Inferior parietal cortex (tissue), 1 donor: ENCODE results near the gene PPT2.
A peak's percentile ranks its signal among the peaks of the same experiment; 100 is the strongest.
"Not testable (repeated sequence)": the region's sequence is repeated elsewhere in the genome, so short reads cannot be mapped to it uniquely, and the experiment has no call there.

Experiments
- DNase-seq: peaks from one replicate; pipeline ENCODE4 v3.0.0-alpha.2; 2016; ENCODE audit errors: extremely low spot score

PPT2 gene

DNA sequence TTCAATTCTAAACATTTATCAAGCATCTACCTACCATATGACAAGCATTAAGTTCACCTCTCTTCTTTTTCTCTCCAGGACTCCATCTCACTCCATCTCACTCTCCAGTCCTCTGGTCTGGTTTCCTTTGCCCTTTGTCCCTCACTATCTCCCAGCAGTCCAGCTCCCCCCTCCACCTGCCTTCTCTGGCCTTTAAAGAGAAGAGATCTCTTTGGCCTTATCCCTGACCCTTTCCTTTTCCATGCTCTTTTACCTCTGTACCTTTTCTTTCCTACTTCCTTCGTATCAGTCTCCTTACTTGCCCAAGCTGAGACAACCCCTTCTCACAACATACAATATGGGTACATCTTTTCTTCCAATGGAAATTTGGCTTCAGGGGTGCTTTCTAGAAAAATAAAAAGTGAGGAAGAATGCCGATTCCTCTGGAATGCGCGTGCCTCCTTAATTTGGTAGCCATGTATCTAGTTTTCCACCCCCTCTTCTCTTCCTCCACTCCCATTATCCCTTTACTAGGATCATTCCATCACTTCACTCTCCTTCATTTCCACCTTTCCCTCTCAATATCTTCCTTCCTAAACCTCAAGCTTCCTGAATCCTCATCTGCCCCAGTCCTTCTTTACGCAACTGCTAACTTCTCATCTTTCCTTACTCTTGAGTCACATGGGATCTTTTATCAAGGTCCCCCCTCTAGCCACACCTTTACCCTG is 22.7 kb downstream of the PPT2 start:
- peak; percentile 41 for DNase-seq

DNA sequence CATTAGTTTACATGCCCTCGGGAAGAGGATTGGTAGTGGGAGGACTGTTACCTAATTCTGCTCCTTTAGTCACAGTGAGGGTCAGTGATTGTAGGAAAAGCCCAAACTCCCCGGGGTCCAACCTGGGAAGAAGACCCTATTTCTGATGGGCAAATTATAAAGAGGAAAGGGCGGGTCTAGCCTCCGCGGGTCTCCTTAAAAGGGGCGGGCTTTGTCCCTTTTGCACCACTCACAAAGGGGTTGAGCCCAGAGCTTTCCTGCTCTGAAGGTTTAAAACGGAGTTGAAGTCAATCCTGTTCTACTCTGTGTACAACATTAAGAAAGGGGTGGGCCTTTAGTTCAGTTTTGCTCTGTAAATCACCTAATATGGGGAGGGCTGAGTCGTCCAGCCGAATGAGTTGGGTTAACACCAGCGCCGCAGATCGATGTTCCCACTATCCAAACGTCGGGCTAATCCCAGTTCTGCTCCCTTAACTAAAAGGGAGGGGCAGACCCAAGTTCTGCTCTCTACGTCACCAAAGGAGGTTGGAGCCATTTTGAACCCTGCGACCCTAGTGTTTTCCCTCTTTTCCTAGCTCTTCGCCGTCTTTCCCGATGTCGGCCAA is 23.3 kb downstream of the PPT2 start:
- no peak for DNase-seq

DNA sequence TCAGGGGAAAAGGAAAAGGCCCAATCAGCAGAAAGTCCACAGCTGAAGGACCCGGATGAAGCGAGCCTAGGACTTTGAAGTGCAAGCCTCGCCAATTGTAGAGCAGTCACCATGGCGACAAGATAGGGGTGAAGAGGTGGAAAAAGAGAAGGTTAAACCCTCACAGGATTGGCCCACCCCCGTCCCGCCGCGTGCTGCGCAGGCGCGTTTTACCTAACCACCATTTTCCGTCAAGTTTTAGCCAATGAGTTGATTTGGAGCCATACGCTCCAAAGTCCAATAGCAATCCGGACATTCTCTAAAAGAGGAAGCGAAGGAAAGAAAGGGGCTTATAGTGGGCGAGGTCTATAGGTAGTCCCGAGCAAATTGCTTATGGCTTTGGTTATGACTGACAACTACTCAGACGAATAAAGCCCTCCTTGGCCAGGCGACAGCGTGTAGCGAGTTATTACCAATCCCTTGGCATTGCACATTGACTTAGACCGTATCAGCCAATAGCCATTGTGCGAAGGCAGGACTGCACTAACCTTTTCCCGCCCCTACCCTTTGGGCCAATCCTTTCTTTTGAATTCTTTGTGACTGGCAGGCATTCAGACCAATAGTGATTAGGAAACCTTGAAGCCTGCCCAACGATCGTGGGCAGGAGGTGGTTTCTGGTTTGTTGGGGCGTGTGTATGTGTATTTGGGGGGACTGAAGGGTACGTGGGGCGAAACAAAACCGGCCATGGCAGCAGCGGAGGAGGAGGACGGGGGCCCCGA is 24.0 kb downstream of the PPT2 start, which contains the start of gene RNF5:
TSS of gene RNF5 (plus strand) at position 618 of the 759 bp plus-strand sequence. CDS start at position 725, 107 bp downstream.
- DNase-seq, result peak; percentile 100

DNA sequence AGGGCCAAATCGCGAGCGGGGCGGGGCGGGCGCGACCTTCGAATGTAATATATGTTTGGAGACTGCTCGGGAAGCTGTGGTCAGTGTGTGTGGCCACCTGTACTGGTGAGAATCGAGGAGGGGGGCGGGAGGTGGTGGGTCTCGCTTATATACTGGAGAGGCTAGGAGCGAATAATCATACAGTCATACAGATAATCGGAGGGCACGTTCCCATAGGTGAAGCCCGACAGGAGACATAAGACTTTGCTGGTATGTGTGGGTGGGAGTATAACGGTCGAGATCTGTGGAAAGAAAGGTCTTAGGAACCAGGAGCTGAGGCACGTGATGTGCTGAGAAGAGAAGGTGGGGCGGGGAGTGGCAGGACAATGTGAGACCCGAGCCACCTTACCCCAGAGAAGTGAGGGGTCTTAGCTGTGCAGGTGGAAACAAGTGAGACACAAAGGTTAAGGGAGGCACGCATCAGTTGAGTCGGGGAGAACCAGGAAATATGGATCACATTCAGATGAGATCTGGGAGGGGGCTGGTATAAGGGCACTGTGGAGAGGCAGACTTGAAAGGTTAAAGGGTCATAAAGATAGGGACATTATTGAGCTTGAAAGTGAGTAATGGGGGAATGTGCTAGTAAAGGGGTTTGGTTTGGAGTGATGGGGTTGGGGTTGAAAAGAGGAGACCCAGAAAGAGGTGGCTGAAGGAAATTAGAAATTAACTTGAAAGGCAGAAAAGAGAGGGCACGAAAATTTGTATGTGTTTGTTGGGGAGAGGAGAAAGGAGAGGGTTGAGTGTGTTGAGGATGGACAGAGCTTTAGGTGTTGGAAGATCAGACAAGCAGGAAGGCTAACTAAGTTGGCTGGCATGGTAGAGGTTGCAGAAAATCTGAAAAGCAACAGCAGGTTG is 24.9 kb downstream of the PPT2 start:
- DNase-seq, result no peak

DNA sequence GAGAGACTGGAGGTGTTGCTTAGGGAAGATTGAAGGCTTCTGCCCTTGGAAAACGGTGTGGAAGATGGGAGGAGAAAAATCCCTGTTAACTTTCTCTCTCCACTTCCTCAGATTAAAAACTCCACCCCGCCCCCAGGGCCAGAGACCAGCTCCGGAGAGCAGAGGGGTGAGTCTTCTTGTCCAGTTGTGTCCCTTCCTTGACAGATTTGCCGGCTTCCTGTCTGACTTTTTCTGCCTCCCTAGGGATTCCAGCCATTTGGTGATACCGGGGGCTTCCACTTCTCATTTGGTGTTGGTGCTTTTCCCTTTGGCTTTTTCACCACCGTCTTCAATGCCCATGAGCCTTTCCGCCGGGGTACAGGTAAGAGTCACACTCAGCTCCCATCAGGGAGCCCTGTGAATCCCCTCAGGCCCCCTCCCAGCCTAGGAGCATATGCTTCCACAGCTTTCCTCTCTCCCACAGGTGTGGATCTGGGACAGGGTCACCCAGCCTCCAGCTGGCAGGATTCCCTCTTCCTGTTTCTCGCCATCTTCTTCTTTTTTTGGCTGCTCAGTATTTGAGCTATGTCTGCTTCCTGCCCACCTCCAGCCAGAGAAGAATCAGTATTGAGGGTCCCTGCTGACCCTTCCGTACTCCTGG is 25.9 kb downstream of the PPT2 start:
- DNase-seq, result no peak

DNA sequence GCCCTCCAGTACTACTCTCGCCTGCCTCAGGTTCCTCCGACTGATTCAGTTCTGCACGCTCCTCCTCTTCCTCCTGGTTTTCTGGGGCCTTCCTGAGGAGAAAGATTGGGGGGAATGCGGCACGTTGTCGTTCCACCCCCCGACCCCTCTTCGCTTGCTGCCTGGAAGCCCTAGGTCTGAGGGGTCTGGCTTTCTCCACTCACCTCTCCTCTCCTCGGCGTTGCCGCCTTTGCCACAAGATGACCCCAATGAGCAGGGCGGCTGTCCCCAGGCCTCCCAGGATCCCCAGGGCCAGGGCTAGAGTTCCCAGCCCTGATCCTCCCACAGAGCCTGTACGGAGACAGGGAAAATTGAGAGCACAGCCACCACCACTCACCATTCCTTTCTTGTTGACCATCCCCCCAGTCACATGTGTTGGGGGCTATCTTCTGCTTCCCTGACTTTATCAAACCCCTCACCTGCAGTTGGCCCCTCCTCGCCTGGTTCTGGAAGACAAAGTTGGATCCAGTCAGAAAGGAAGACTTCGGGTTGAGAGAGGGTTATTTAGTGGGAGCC is 27.3 kb downstream of the PPT2 start:
- no peak for DNase-seq

DNA sequence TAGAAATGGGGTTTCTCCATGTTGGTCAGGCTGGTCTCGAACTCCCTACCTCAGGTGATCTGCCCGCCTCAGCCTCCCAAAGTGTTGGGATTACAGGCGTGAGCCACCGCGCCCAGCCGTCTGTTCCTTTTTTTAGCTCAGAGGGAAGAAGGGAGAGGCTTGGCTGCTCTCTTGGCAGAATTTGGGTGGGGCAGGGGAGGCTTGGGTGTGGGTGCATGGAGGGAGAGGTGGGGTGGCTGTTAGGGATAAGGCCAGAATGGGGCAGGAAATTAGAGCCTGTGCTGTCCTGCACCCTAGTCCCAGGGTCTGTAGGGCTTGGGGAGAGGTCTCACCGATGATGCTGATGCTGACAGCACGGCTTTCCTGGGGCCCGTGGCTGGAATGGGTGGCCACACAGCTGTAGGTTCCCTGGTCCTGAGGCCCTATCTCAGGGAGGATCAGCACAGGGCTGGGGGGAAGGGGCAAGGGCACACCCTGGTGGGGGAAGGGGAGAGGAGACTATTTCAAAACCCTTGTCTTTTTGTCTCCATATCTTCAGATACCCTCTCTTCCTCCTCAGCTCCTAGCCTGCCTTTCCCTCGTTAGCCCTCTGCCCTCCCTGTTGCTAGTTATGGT is 28.1 kb downstream of the PPT2 start:
- no peak for DNase-seq

DNA sequence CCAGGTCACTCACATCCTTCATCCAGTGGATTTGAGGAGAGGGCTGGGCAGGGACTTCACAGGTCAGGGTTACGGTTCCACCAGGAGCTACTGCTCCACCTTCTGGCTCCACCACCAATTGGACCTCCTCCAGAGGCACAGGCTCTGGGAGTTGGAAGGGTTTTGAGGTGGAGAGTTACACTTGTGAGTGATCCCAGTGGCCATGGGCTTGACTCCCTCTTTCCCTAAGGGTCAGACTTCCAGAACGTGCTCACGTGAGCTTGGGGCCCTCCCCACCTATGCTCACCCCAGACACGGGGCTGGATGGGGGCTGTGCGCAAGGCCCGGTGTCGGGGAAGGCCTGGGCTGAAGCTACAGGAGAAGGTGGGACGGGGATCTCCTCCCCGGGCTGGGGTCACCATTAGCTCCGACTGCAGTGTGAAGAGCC is 28.6 kb downstream of the PPT2 start:
- DNase-seq, result no peak

DNA sequence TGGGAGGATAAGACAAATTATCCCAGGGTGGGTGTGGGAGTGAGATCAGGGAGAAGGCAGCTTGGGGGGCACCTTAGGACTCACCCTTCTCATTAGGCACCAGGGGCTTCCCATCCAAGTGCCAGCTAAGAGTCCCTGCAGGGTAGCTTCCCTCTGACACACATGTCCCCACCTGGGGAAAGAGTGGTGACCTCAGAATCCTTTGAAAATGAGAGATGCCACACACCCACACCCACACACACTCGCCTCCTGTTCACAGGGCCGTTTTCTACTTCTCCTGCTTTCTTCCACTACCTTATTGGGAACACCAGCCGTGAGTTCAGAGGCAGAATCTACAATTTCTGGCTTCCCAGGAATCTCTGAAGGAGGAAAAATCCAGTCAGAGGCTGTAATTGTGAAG is 29.1 kb downstream of the PPT2 start:
- no peak for DNase-seq

DNA sequence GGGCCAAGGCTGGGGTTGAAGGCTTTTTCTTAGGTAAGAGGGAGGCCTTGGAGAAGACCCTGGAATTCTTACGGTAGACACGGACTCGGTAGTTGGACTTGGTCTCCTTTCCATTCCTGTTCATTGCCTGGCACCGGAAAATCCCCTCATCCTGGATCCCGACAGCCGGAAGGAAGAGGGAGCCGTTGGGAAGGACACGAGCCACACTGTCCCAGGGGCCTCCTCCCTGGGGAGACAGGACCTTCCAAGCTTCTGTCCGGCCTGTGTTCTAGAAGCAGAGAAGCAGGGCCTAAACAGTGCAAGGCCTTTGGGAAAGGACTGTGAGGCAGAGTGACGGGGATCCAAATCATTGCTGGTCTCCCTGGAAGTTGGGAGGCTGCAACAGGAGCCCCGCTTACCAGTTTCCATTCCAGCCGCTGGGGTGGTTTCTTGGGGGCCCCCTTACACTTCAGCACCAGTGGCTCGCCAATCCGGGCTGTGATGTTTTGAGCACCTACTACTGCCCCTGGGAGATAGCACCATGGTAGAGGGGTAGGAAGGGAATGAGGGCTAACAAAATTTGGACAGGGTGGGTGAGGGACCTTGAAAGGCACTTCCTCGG is 29.6 kb downstream of the PPT2 start:
- no peak for DNase-seq

DNA sequence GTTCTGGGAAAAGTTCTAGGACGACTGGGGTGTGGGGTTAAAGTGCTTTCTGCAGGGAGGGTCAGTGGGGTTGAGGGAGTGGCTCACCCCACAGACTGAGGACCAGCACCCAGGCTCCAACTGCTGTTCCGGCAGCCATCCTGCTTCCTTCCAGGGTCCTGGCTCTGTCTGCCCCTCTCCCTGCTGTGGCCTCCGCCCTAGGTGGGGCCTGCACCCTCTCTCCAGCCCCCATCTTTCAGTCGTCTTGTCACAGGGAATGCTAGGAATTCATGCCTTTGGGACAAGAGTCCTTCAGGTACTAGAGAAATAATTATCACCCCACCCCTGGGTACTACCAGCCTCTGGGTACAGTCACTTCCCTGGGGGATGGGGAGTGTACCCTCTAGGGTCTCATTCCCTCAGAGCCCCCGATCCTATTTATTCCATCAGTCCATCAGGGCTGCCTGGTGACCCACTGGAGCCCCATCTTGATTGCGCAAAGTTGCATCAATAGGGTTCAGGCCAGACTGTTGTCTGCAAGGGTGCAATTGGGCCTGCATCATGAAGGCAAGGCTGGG is 30.2 kb downstream of the PPT2 start, which contains the start of gene AGER:
TSS of gene AGER (minus strand) at position 170 of the 557 bp plus-strand sequence. CDS start at position 139, 31 bp downstream.
- DNase-seq, result no peak

DNA sequence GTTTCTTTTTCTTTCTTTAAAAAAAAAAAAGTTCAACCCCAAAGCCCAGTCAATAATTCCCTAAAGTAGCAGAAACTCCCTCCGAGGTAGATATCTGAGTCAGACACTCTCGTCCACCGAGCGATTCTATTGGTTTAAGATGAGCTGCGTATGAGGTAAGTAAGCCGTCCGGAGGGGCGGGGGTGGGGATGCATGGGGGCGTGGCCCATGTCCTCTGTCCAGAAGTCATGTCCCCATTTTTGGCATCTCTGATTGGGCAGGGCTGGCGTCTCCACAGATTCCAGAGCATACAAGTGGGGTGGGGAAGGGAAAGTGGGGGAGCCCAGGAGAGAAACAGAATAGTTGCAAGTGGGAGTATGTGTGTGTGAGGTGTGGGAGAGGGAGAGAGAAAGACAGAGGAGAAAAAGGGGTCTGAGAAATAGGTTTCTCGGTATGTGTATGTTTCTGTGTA is 31.8 kb downstream of the PPT2 start:
- DNase-seq, result not testable (repeated sequence)

DNA sequence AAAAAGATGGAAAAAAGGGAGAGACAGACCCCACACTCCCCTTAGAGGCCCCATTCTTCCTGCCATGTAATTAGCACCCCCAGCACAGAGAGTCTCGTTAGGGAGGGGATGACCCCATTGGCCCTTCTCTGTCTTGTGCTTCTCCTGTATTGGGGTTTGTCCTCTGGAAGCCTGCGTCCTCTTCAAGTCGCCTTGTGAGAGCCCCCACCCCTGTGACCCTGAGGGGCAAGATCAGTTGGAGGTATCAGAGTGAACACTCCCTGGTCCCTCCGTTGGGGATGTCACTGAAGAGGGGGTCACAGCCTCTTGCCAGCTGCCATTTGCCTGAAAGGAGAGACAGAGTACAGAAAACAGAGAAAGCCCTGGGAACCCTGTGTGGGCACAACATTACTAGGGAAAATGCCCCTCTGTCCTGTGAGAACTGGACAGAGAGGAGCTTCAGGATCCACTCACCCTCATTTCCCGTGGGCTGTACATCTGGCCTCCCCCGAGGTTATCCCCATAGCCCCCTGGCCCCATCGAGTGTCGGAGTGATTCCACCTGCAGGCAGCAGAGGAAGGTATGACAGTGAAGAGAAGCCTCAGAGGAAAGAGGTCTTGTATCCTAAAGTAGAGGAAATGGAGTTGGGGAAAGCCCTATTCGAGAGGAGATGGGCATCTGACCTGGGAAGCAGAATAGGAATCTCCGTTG is 32.4 kb downstream of the PPT2 start:
- DNase-seq, result not testable (repeated sequence)

DNA sequence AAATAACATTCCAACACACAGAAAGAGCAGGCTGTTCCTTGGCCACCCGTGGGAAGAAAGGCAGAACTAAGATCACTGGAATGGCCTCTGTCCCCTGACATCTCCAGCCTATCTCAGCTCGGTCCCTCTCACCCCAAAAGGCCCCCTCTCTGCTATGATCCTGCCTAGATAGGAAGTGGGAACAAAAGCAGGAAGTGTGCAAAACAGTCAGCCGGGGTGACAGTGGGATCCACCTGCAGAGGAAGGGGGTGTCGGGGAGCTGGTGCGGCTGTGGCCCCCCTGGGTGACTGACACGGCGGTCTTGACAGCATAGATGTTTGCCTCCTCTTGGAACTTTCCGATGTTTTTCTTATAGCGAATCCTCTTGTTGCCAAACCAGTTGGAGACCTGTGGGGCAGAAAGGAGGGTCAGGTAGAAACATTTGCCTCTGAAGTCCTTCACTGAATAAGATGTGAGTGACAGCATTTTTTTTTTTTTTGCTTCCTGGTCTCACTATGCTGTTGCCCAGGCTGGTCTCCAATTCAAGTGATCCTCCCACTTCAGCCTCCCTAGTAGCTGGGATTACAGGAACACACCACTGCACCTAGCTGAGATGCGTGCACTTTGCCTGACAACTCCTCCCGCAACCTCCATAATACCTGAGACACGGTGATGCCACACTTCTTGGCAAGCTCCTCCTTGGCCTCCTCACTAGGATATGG is 33.2 kb downstream of the PPT2 start:
- DNase-seq, result no peak

DNA sequence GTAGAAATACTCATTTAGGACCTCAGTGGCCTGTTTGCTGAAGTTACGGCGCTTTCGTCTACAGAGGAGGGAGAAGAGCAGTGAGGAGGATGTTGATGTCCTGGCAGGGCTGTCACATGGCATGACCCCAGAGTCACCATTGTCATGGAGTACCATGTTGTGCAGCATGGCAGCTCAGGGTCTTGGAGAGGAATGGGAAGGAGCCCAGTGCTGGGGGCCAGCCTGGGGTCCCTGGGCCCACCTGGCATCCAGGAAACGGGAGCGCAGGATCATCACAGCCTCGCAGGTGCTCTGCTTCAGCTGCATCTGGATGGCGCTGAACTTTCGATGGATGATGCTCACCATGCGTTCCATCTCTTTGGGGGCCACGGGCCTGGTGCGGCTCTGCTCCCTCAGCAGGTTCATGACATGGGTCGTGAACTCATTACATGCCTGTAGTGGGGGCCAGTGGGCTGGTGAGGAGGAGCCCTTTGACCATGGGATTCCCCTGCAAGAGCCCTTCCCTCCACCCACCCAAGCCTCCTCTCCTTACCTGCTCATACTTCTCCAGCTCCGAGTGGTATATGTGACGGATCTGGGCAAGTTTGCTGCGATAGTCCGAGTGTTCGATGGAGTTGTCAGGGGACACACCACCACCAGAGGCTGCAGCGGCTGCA is 33.9 kb downstream of the PPT2 start:
- not testable (repeated sequence) for DNase-seq

DNA sequence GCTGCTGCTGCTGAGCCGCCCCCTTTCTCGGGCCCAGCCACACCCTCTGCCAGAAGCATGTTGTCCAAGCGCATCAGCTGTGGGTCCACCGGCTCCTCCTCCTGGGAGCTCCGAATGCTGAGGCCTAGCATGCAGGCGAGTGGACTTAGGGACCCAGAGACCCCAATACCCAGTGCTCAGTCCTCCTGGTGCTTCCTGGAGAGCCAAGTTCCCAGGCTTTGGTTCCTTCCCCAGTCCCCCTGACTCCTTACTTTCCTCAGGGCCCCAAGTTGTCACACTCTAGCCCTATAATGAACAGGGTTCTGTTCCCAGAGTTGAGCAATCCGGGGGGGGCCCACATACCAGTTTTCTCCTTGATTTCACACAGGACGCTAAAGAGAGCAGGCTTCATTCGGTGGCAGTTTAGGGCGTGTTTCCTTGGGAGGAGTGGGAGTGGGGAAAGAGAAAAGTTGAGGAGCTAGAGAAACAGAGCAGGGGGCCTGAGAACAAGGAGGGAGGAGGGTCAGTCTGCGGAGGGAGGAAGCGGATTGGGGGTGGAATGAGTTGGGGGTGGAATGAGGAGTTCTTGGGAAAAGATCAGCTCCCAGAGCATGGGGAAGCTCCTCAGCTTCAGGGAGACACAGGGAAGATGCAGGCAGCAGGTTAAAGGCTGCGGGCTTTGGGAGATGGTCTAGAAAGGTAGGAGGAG is 34.6 kb downstream of the PPT2 start:
- DNase-seq, result no peak
